Measurements from ENCODE around the gene THADA. TPM values are rescaled to one million over a fixed set of nuclear protein-coding genes. Genes with fewer than 3 reads are reported as not detected.

The THADA gene
- total RNA-seq, 4 donors from 2014 or later = 35.7 to 49.2 (median 47.4) TPM

- no peaks in the 10 kb centered on the region for H3K27me3 ChIP-seq
- H3K27ac ChIP-seq = peak overlapping the region in 3 of 4 donors; percentile 7 to 66 (median 21)
- no peaks in the 10 kb centered on the region for H3K36me3 ChIP-seq
- DNase-seq (ENCODE audit: low spot score in 2 of 2) = no peak
- peaks cover 0 to 53% (median 9%) of the 10 kb centered on the region in 4 donors for H3K4me1 ChIP-seq
- TF ChIP-seq POLR2A (IDR thresholded peaks at IDR 0.05) = no peak
- TF ChIP-seq EP300 (IDR thresholded peaks at IDR 0.05) = peak in 1 of 2 donors; percentile 36
- no peaks in the 10 kb centered on the region for H3K9me3 ChIP-seq
- H3K4me3 ChIP-seq = no peak overlapping the region
Observed at GRCh38 chr2:43370705-43371104, 225.1 kb downstream of the THADA start.

- no peaks in the 10 kb centered on the region for H3K9me3 ChIP-seq
- TF ChIP-seq CTCF (IDR thresholded peaks at IDR 0.05) (no peak), EP300 (IDR thresholded peaks at IDR 0.05) (no peak), POLR2A (IDR thresholded peaks at IDR 0.05) (no peak)
- no peaks in the 10 kb centered on the region for H3K36me3 ChIP-seq
- no peak for DNase-seq (ENCODE audit: low spot score in 2 of 2)
- peaks cover 0 to 47% (median 7%) of the 10 kb centered on the region in 4 donors for H3K4me1 ChIP-seq
- H3K27ac ChIP-seq = peak overlapping the region in 3 of 4 donors; percentile 34 to 66 (median 53)
- 49 to 52% methylated on average over 4 of the region's 4 CpGs for WGBS, 2 donors
- no peaks in the 10 kb centered on the region for H3K27me3 ChIP-seq
- H3K4me3 ChIP-seq = no peak overlapping the region
Observed at GRCh38 chr2:43370146-43370545, 225.7 kb downstream of the THADA start.

- Histone ChIP-seq H3K27me3 (no peaks in the 10 kb centered on the region), H3K9me3 (no peaks in the 10 kb centered on the region), H3K4me3 (no peak overlapping the region), H3K36me3 (no peaks in the 10 kb centered on the region), H3K4me1 (peaks cover 0 to 45% (median 7%) of the 10 kb centered on the region in 4 donors), H3K27ac (peak overlapping the region in 3 of 4 donors; percentile 34 to 66 (median 53))
- TF ChIP-seq CTCF (IDR thresholded peaks at IDR 0.05) (no peak), EP300 (IDR thresholded peaks at IDR 0.05) (no peak), POLR2A (IDR thresholded peaks at IDR 0.05) (no peak)
- 73 to 81% methylated on average over 5 of the region's 5 CpGs for WGBS, 2 donors
- no peak for DNase-seq (ENCODE audit: low spot score in 2 of 2)
Observed at GRCh38 chr2:43368483-43369385, 227.1 kb downstream of the THADA start.

- H3K27me3 ChIP-seq = no peaks in the 10 kb centered on the region
- no peak overlapping the region for H3K4me3 ChIP-seq
- H3K4me1 ChIP-seq = peaks cover 0 to 44% (median 7%) of the 10 kb centered on the region in 4 donors
- TF ChIP-seq CTCF (IDR thresholded peaks at IDR 0.05) (no peak), POLR2A (IDR thresholded peaks at IDR 0.05) (no peak), EP300 (IDR thresholded peaks at IDR 0.05) (no peak)
- WGBS, 2 donors = 94% methylated on average over 3 of the region's 3 CpGs
- H3K36me3 ChIP-seq = no peaks in the 10 kb centered on the region
- no peak for DNase-seq (ENCODE audit: low spot score in 2 of 2)
- H3K27ac ChIP-seq = no peak overlapping the region
- H3K9me3 ChIP-seq = no peaks in the 10 kb centered on the region
Observed at GRCh38 chr2:43367012-43367782, 228.6 kb downstream of the THADA start.

GRCh38 chr2:43363120-43363519 is 232.7 kb downstream of the THADA start:
- no peak for TF ChIP-seq POLR2A (IDR thresholded peaks at IDR 0.05)
- no peak for TF ChIP-seq CTCF (IDR thresholded peaks at IDR 0.05)
- TF ChIP-seq EP300 (IDR thresholded peaks at IDR 0.05) = no peak
- Histone ChIP-seq H3K36me3 (no peaks in the 10 kb centered on the region), H3K4me1 (peaks cover 0 to 7% (median 0%) of the 10 kb centered on the region in 4 donors), H3K4me3 (no peak overlapping the region), H3K27me3 (no peaks in the 10 kb centered on the region), H3K9me3 (no peaks in the 10 kb centered on the region), H3K27ac (no peak overlapping the region)
- no peak for DNase-seq (ENCODE audit: low spot score in 2 of 2)
- WGBS, 2 donors = 93 to 95% methylated on average over 4 of the region's 4 CpGs
